NCI-H1417 treated with DMSO at 0.1 percent for 48 hours (cell line): ENCODE data around the gene RGS14.
"Not testable (repeated sequence)": the region's sequence is repeated elsewhere in the genome, so short reads cannot be mapped to it uniquely, and the experiment has no call there.

ENCODE experiments used
- DNase-seq: peaks from one replicate; lab custom pipeline; 2025; lab: John Stamatoyannopoulos, UW

RGS14 gene

GRCh38 chr5:177365845-177366527 lies 8.3 kb downstream of the RGS14 start:
- no peak for DNase-seq

GRCh38 chr5:177366528-177367322 lies 9.0 kb downstream of the RGS14 start:
- no peak for DNase-seq

GRCh38 chr5:177367323-177367848 lies 9.7 kb downstream of the RGS14 start:
- DNase-seq: no peak

- DNase-seq: no peak
Measured at GRCh38 chr5:177367981-177368868, 10.5 kb downstream of the RGS14 start.

GRCh38 chr5:177368869-177369644 lies 11.3 kb downstream of the RGS14 start:
- no peak for DNase-seq

- no peak for DNase-seq
Measured at GRCh38 chr5:177369645-177370440, 12.1 kb downstream of the RGS14 start.

GRCh38 chr5:177370488-177371119 lies 12.9 kb downstream of the RGS14 start:
- no peak for DNase-seq

GRCh38 chr5:177371120-177372033 lies 13.7 kb downstream of the RGS14 start:
- DNase-seq: no peak

GRCh38 chr5:177372034-177372896 lies 14.5 kb downstream of the RGS14 start:
- no peak for DNase-seq

- no peak for DNase-seq
Measured at GRCh38 chr5:177372910-177373309, 15.2 kb downstream of the RGS14 start.

- DNase-seq: no peak
Measured at GRCh38 chr5:177373806-177374205, 16.1 kb downstream of the RGS14 start.

- DNase-seq: no peak
Measured at GRCh38 chr5:177374211-177374610, 16.5 kb downstream of the RGS14 start.

- DNase-seq: not testable (repeated sequence)
Measured at GRCh38 chr5:177375516-177375915, 17.8 kb downstream of the RGS14 start.

GRCh38 chr5:177376107-177376506 lies 18.4 kb downstream of the RGS14 start:
- DNase-seq: no peak

- DNase-seq: no peak
Measured at GRCh38 chr5:177377851-177378776, 20.4 kb downstream of the RGS14 start.

- no peak for DNase-seq
Measured at GRCh38 chr5:177378884-177379883, 21.5 kb downstream of the RGS14 start.
